Measurements from ENCODE around the gene SNRNP40. TPM values are rescaled to one million over a fixed set of nuclear protein-coding genes. Genes with fewer than 3 reads are reported as not detected.

Gene SNRNP40
- total and polyA plus RNA-seq, 12 donors = 12.0 to 58.7 (median 38.7) TPM

DNA sequence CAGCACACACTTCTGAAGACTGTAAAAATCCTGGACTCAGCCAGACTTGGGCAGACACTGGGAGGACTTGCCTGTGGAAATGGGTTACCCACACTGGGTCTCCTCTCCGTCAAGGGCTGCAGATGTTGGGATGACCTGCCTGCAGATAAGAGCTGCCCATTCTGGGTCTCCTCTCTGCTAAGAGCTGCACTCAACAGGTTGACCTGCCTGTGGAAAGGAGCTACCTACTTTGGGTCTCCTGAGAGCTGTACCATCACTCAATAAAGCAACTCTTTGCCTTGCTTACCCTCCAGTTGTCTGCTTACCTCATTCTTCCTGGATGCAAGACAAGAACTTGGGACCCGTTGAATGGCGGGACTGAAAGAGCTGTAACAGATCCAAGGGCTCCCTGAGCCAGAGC is 28.4 kb upstream of the SNRNP40 start:
- Histone ChIP-seq H3K27ac (no peak overlapping the region), H3K4me1 (replicated peaks in 1 of 2) (no peaks in the 10 kb centered on the region), H3K27me3 (no peaks in the 10 kb centered on the region), H3K4me3 (no peak overlapping the region), H3K9me3 (replicated peaks in 1 of 3) (no peaks in the 10 kb centered on the region), H3K36me3 (replicated peaks in 1 of 2) (peaks cover 0 to 4% of the 10 kb centered on the region in 2 donors)
- intact Hi-C loops (cut with DNase I) = no loop called here
- no peak for TF ChIP-seq POLR2A (IDR thresholded peaks at IDR 0.05)
- TF ChIP-seq, protein P1, sequence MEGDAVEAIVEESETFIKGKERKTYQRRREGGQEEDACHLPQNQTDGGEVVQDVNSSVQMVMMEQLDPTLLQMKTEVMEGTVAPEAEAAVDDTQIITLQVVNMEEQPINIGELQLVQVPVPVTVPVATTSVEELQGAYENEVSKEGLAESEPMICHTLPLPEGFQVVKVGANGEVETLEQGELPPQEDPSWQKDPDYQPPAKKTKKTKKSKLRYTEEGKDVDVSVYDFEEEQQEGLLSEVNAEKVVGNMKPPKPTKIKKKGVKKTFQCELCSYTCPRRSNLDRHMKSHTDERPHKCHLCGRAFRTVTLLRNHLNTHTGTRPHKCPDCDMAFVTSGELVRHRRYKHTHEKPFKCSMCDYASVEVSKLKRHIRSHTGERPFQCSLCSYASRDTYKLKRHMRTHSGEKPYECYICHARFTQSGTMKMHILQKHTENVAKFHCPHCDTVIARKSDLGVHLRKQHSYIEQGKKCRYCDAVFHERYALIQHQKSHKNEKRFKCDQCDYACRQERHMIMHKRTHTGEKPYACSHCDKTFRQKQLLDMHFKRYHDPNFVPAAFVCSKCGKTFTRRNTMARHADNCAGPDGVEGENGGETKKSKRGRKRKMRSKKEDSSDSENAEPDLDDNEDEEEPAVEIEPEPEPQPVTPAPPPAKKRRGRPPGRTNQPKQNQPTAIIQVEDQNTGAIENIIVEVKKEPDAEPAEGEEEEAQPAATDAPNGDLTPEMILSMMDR (IDR thresholded peaks at IDR 0.05) = no peak
- 95 to 100% (median 98%) methylated on average over 3 of the region's 3 CpGs for WGBS, 4 donors
- DNase-seq = no peak

DNA sequence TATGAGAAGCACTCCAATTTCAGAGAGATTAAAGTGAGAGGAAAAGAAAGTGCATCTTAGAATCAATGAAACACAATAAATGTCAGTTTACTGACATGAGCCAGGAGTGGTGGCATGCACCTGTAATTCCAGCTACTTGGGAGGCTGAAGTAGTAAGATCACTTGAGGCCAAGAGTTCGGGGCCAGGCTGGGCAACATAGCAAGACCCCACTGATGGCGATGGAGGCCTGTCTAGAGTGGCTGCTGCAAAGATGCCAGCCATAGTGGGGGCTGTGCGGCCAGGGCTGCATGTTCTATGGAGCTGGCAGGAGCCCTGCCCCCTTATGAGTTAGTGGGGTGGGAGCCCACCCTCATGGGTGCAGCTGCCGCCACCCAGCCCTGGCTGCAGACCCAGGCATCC is 27.5 kb upstream of the SNRNP40 start:
- Histone ChIP-seq H3K9me3 (replicated peaks in 1 of 3) (no peaks in the 10 kb centered on the region), H3K27me3 (no peaks in the 10 kb centered on the region), H3K36me3 (replicated peaks in 1 of 2) (peaks cover 0 to 11% of the 10 kb centered on the region in 2 donors), H3K4me1 (replicated peaks in 1 of 2) (no peaks in the 10 kb centered on the region), H3K27ac (no peak overlapping the region), H3K4me3 (no peak overlapping the region)
- no peak for DNase-seq
- 85 to 100% (median 97%) methylated on average over 2 to 4 of the region's 4 CpGs for WGBS, 4 donors
- intact Hi-C loops (cut with DNase I) = no loop called here
- TF ChIP-seq POLR2A (IDR thresholded peaks at IDR 0.05) = no peak
- TF ChIP-seq, protein P1 (IDR thresholded peaks at IDR 0.05) = no peak

DNA sequence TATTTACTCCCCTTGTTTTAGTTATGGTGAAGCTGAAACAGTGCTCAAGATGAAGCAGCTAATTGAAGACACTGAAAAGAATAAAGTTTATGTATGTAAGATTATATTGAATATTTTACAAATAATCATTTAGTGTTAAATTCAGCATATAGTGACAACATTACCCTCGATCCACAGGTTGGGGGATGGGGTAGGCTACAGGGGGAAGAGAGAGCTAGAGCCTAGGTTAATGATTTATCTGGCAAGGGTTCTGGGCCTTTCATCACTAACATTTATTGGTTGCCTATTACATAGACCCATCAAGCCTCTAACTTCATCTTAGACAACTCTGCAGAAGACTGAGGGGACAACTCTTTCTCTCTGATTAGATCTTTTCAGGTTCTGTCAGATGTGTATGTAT is 21.6 kb upstream of the SNRNP40 start:
- TF ChIP-seq POLR2A (IDR thresholded peaks at IDR 0.05) = no peak
- TF ChIP-seq, protein P1 (IDR thresholded peaks at IDR 0.05) = no peak
- intact Hi-C loops (cut with DNase I) = no loop called here
- Histone ChIP-seq H3K36me3 (replicated peaks in 1 of 2) (peaks cover 0 to 40% of the 10 kb centered on the region in 2 donors), H3K27me3 (no peaks in the 10 kb centered on the region), H3K9me3 (replicated peaks in 1 of 3) (no peaks in the 10 kb centered on the region), H3K4me3 (no peak overlapping the region), H3K27ac (no peak overlapping the region), H3K4me1 (replicated peaks in 1 of 2) (no peaks in the 10 kb centered on the region)
- WGBS, 4 donors = 83 to 100% (median 96%) methylated on average over 1 of the region's 1 CpG
- DNase-seq = no peak

DNA sequence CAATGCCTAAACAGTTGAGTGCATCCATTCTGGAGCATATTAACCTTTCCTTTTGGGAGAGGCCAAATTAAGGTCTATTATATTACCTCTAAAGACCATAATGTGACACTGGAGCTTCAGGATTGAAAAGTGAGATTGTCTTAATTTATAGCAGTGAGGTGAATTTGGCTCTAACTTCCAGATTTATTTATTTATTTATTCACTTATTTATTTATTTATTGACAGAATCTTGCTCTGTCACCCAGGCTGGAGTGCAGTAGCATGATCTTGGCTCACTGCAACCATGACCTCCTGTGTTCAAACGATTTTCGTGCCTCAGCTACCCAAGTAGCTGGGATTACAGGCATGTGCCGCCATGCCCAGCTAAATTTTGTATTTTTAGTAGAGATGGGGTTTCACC is 19.3 kb upstream of the SNRNP40 start:
- peaks cover 0 to 51% of the 10 kb centered on the region in 2 donors for H3K36me3 ChIP-seq (replicated peaks in 1 of 2)
- no peaks in the 10 kb centered on the region for H3K27me3 ChIP-seq
- intact Hi-C loops (cut with DNase I) = no loop called here
- no peak overlapping the region for H3K4me3 ChIP-seq
- H3K9me3 ChIP-seq (replicated peaks in 1 of 3) = no peaks in the 10 kb centered on the region
- H3K4me1 ChIP-seq (replicated peaks in 1 of 2) = no peaks in the 10 kb centered on the region
- no peak for DNase-seq
- H3K27ac ChIP-seq = no peak overlapping the region
- WGBS, 4 donors = 95 to 97% (median 95%) methylated on average over 3 of the region's 3 CpGs
- TF ChIP-seq POLR2A (IDR thresholded peaks at IDR 0.05) = no peak
- TF ChIP-seq, protein P1 (IDR thresholded peaks at IDR 0.05) = no peak
